CD14-positive monocyte (primary cell): Measurements from ENCODE around the gene APOH. TPM values are rescaled to one million over a fixed set of nuclear protein-coding genes. Genes with fewer than 3 reads are reported as not detected.
"Not testable (repeated sequence)": the region's sequence is repeated elsewhere in the genome, so short reads cannot be mapped to it uniquely, and the experiment has no call there.

Experiments used
- DNase-seq, 3 donors: peaks; one replicate each; pipeline ENCODE4 v3.0.0-alpha.2; 2011 to 2022
- H2AFZ ChIP-seq: 2 replicates; pipeline ENCODE4 v1.6.0; 2012; ENCODE audit warnings: mild to moderate bottlenecking, low read depth, low read length, inconsistent platforms; ENCODE audit not compliant: insufficient read depth, poor library complexity, severe bottlenecking
- H3K27ac ChIP-seq, 2 donors: 1 replicate in 1 of 2; 2 replicates in 1 of 2; pipeline ENCODE4 v1.5.1; 2012 to 2013; ENCODE audit warnings: low read length in 2 of 2, control low read depth in 1 of 2, inconsistent platforms in 1 of 2, low read depth in 1 of 2, mild to moderate bottlenecking in 1 of 2
- H3K27me3 ChIP-seq, 2 donors: one replicate each; pipeline versions ENCODE4 v1.6.0 to v1.6.1; 2011 to 2013; ENCODE audit warnings: low read length in 2 of 2; ENCODE audit not compliant: control insufficient read depth in 2 of 2, insufficient read depth in 2 of 2
- H3K36me3 ChIP-seq, 2 donors: replicated peaks in 1 of 2; 1 replicate in 1 of 2; 2 replicates in 1 of 2; pipeline versions ENCODE4 v1.5.1 to v1.6.1; 2012 to 2013; ENCODE audit warnings: low read length in 2 of 2, control low read depth in 1 of 2, inconsistent platforms in 1 of 2, mild to moderate bottlenecking in 1 of 2; ENCODE audit not compliant: insufficient read depth in 2 of 2, control insufficient read depth in 1 of 2
- H3K4me1 ChIP-seq, 2 donors: 1 replicate in 1 of 2; 2 replicates in 1 of 2; pipeline versions ENCODE4 v1.5.1 to v1.6.1; 2012 to 2013; ENCODE audit warnings: low read length in 2 of 2, control low read depth in 1 of 2, inconsistent platforms in 1 of 2, mild to moderate bottlenecking in 1 of 2, moderate library complexity in 1 of 2; ENCODE audit not compliant: insufficient read depth in 2 of 2, control insufficient read depth in 1 of 2
- H3K4me2 ChIP-seq: replicated peaks from 2 replicates; pipeline ENCODE3; 2012; ENCODE audit warnings: low read length, moderate library complexity, mild to moderate bottlenecking; ENCODE audit not compliant: poor library complexity, severe bottlenecking; ENCODE audit errors: extremely low read depth
- H3K4me3 ChIP-seq, 3 experiments: fragments of 200-600 bp in 1 of 3; sonication (generic) in 1 of 3; replicated peaks in 1 of 3; 1 replicate in 2 of 3; 2 replicates in 1 of 3; pipeline ENCODE4 v1.5.1; 2011 to 2013; ENCODE audit warnings: low read length in 3 of 3, mild to moderate bottlenecking in 3 of 3, control low read depth in 2 of 3, low read depth in 2 of 3, inconsistent platforms in 1 of 3, moderate library complexity in 1 of 3
- H3K79me2 ChIP-seq: 2 replicates; pipeline ENCODE4 v1.6.0; 2012; ENCODE audit warnings: mild to moderate bottlenecking, control low read depth, inconsistent platforms, low read length, moderate library complexity; ENCODE audit not compliant: insufficient read depth
- H3K9ac ChIP-seq: 2 replicates; pipeline ENCODE4 v1.6.0; 2017; ENCODE audit warnings: low read length, mild to moderate bottlenecking; ENCODE audit not compliant: insufficient read depth, poor library complexity, severe bottlenecking
- H3K9me3 ChIP-seq, 2 donors: replicated peaks in 1 of 2; 1 replicate in 1 of 2; 2 replicates in 1 of 2; pipeline versions ENCODE4 v1.5.1 to v1.6.1; 2012 to 2013; ENCODE audit warnings: low read length in 2 of 2, control low read depth in 1 of 2; ENCODE audit not compliant: control insufficient read depth in 1 of 2, insufficient read depth in 1 of 2
- H4K20me1 ChIP-seq: 2 replicates; pipeline ENCODE4 v1.6.0; 2012; ENCODE audit warnings: mild to moderate bottlenecking, low read length, control low read depth, moderate library complexity; ENCODE audit not compliant: insufficient read depth
- H3K27ac Mint-ChIP-seq, 7 donors: one replicate each; pipeline ENCODE4 v1.8.0; 2020; ENCODE audit warnings: mild to moderate bottlenecking in 7 of 7, mixed read lengths in 7 of 7, moderate library complexity in 6 of 7, inconsistent platforms in 2 of 7
- H3K27me3 Mint-ChIP-seq, 3 donors: one replicate each; pipeline ENCODE4 v1.8.0; 2021 to 2022; ENCODE audit warnings: low read depth in 3 of 3, mild to moderate bottlenecking in 3 of 3, mixed read lengths in 3 of 3, moderate library complexity in 3 of 3, inconsistent platforms in 1 of 3
- H3K36me3 Mint-ChIP-seq, 2 donors: one replicate each; pipeline ENCODE4 v1.8.0; 2020; ENCODE audit warnings: mixed read lengths in 2 of 2, inconsistent platforms in 1 of 2, mild to moderate bottlenecking in 1 of 2
- H3K4me1 Mint-ChIP-seq: one replicate; pipeline ENCODE4 v1.8.0; 2020; ENCODE audit warnings: mild to moderate bottlenecking, mixed read lengths
- H3K4me3 Mint-ChIP-seq, 2 donors: one replicate each; pipeline ENCODE4 v1.8.0; 2020; ENCODE audit warnings: mild to moderate bottlenecking in 2 of 2, mixed read lengths in 2 of 2, moderate library complexity in 1 of 2
- H3K9me3 Mint-ChIP-seq, 7 donors: one replicate each; pipeline ENCODE4 v1.8.0; 2020 to 2022; ENCODE audit warnings: mixed read lengths in 7 of 7, mild to moderate bottlenecking in 6 of 7, moderate library complexity in 6 of 7, inconsistent platforms in 2 of 7
- CTCF ChIP-seq: fragments of 200-600 bp; IDR thresholded peaks from one replicate; pipeline ENCODE4 v1.8.0; 2022; ENCODE audit warnings: antibody characterized with exemption, mild to moderate bottlenecking
- WGBS: methylation state at CpG from one replicate; pipeline ENCODE4 v1.1.5; 2013; ENCODE audit warnings: missing lambda C conversion rate; ENCODE audit not compliant: insufficient coverage; 5-methylcytosine and 5-hydroxymethylcytosine counted together
- intact Hi-C, 2 donors: fragments of 100-400 bp; cut with micrococcal nuclease; formaldehyde crosslinking; loops; one replicate each; pipeline versions ENCODE4 v1.15.0 to v1.15.1; 2023
- polyA plus RNA-seq, 3 donors: library from polyadenylated mRNA; depleted of rRNA in 1 of 3; unstranded in 2 of 3; stranded (reverse) in 1 of 3; fragments of 300-500 nt in 2 of 3; fragments of >200 nt in 1 of 3; fragmentation: Illumina TruSeq in 2 of 3; gene quantifications; 1 replicate in 2 of 3; 2 replicates in 1 of 3; pipeline ENCODE4 v1.2.3, GENCODE V29; 2012 to 2021

The APOH gene
- polyA plus RNA-seq, 3 donors, result not detected

- no peak overlapping the region for H3K27ac ChIP-seq
- peak; percentile 21 to 44 (median 24) for DNase-seq
- H3K27ac Mint-ChIP-seq, result no peak overlapping the region
Observed at GRCh38 chr17:66255112-66255511, 25.9 kb upstream of the APOH start.

GRCh38 chr17:66253458-66253857 is 24.2 kb upstream of the APOH start:
- H3K27ac ChIP-seq, H3K9me3 ChIP-seq, DNase-seq, H4K20me1 ChIP-seq, H3K36me3 Mint-ChIP-seq, H3K9me3 Mint-ChIP-seq, H3K36me3 ChIP-seq, H3K27me3 ChIP-seq, H3K79me2 ChIP-seq, H3K4me1 Mint-ChIP-seq, H3K4me1 ChIP-seq, H2AFZ ChIP-seq, H3K4me3 Mint-ChIP-seq, H3K4me3 ChIP-seq, H3K4me2 ChIP-seq, H3K9ac ChIP-seq, intact Hi-C loops: not testable (repeated sequence)
- WGBS, result 50% methylated on average over 4 of the region's 8 CpGs
- peak overlapping the region in 1 of 7 donors; percentile 6 for H3K27ac Mint-ChIP-seq
- H3K27me3 Mint-ChIP-seq, result peaks cover 9 to 19% (median 15%) of the 10 kb centered on the region in 3 donors

More at GRCh38 chr17:66255112-66255511, 25.9 kb upstream of the APOH start:
- H3K4me1 ChIP-seq, result peaks cover 4 to 10% of the 10 kb centered on the region in 2 donors
- H3K9me3 Mint-ChIP-seq, result no peaks in the 10 kb centered on the region
- H4K20me1 ChIP-seq, result no peaks in the 10 kb centered on the region
- no peak overlapping the region for H2AFZ ChIP-seq
- WGBS, result no CpG with 5 or more reads among the region's 4 CpGs
- no peak overlapping the region for H3K4me3 Mint-ChIP-seq
- intact Hi-C loops, result loop anchor here (2.0 kb wide), 1 partner anchor 312 kb away; no protein-coding TSS in a partner anchor
- H3K4me1 Mint-ChIP-seq, result peaks cover 9% of the 10 kb centered on the region
- H3K27me3 ChIP-seq, result peaks cover 0 to 3% of the 10 kb centered on the region in 2 donors
- peaks cover 6 to 19% (median 12%) of the 10 kb centered on the region in 3 donors for H3K27me3 Mint-ChIP-seq
- no peaks in the 10 kb centered on the region for H3K9me3 ChIP-seq
- TF ChIP-seq CTCF, result peak; percentile 55
- no peak overlapping the region for H3K9ac ChIP-seq
- no peaks in the 10 kb centered on the region for H3K36me3 Mint-ChIP-seq
- H3K36me3 ChIP-seq, result no peaks in the 10 kb centered on the region
- no peaks in the 10 kb centered on the region for H3K79me2 ChIP-seq
- no peak overlapping the region for H3K4me3 ChIP-seq
- no peak overlapping the region for H3K4me2 ChIP-seq
